ENCODE results near the gene SLC45A1. TPM values are rescaled to one million over a fixed set of nuclear protein-coding genes. Genes with fewer than 3 reads are reported as not detected.

Gene SLC45A1
- polyA plus RNA-seq, 1 donor (not counting 4 experiments of a cell fraction or from before 2014, with no cell fraction given), result 0.14 TPM

DNA sequence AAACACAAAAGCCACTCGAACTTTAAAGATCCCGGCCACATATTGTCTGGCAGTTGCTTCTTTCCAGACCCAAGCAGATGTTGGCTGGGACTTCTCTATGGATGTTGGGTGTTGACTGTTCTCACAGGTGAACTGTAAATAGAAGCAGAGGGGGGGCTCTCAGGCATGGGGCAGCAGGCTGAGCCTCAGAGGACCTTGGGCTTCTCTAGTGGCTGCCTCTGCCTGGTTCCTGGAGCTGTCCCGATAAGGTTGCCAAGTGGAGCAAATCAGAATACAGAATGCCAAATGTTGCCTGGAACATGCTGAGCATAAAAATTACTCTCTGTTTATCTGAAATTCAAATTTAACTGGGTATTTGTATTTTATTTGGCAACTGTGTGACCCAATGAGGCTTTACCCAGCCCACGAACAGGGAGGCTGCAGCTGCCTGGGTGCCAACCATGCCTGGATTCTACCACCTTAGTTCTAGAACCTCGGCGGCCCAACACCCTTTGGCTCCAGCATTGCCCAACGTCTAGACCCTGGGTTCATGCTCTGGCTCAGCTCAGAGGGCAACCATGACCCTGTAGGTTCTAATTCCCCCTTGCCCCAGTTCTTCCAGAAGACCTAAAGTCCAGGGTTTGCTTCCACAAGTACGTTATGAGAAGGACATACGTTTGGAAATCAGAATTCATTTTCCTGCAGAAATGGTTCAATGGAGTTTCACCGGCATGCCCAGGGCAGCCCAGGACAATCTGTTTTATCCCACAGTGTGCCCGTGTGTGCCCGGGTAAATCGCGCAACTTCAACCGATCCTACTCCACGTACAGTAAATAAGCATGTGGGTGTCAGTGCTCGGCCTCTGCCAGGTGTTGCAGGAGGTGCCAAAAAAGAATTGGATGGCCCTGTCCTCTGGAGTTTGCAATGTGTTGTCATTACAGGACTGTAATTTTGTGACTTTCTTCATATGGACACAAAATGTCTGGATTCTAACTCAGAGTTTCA, 5.4 kb upstream of the SLC45A1 start:
- Histone ChIP-seq H3K4me2 (ENCODE audit: control insufficient read depth, extremely low read depth, insufficient read depth, low read depth, low read length) (no peak overlapping the region), H3K9ac (ENCODE audit: control insufficient read depth, extremely low read depth, insufficient read depth, low read length) (no peak overlapping the region), H3K36me3 (ENCODE audit: control insufficient read depth in 2 of 2, extremely low read depth in 1 of 2, insufficient read depth in 2 of 2, low read length in 2 of 2) (no peaks in the 10 kb centered on the region), H3K27me3 (ENCODE audit: control insufficient read depth, extremely low read depth, insufficient read depth, low read length) (no peaks in the 10 kb centered on the region), H3K79me2 (ENCODE audit: control insufficient read depth, insufficient read depth, low read length) (no peaks in the 10 kb centered on the region), H3K27ac (ENCODE audit: control insufficient read depth, insufficient read depth, low read length) (no peak overlapping the region), H4K20me1 (ENCODE audit: control insufficient read depth, extremely low read depth, insufficient read depth, low read length) (no peaks in the 10 kb centered on the region), H3K9me1 (ENCODE audit: control insufficient read depth, extremely low read depth, insufficient read depth, low read length) (no peaks in the 10 kb centered on the region), H3K4me3 (ENCODE audit: control insufficient read depth in 2 of 3, extremely low read depth in 1 of 3, insufficient read depth in 2 of 3, low read depth in 1 of 3, low read length in 3 of 3) (no peak overlapping the region), H2AFZ (ENCODE audit: control insufficient read depth, low read length) (no peak overlapping the region), H3K9me3 (ENCODE audit: control insufficient read depth, low read depth, low read length) (no peaks in the 10 kb centered on the region), H3K4me1 (ENCODE audit: control insufficient read depth, extremely low read depth, insufficient read depth, low read length) (no peaks in the 10 kb centered on the region)
- DNase-seq (ENCODE audit: low read depth, low spot score) (no peak), FAIRE-seq (no peak)
- dilution Hi-C loops (cut with MboI; ENCODE audit: extremely low pct_ligation_motif_present, low sequenced_read_pairs), result loop anchor here (25.0 kb wide), 1 partner anchor 300 kb away; no protein-coding TSS in a partner anchor
- TF ChIP-seq, protein P1, sequence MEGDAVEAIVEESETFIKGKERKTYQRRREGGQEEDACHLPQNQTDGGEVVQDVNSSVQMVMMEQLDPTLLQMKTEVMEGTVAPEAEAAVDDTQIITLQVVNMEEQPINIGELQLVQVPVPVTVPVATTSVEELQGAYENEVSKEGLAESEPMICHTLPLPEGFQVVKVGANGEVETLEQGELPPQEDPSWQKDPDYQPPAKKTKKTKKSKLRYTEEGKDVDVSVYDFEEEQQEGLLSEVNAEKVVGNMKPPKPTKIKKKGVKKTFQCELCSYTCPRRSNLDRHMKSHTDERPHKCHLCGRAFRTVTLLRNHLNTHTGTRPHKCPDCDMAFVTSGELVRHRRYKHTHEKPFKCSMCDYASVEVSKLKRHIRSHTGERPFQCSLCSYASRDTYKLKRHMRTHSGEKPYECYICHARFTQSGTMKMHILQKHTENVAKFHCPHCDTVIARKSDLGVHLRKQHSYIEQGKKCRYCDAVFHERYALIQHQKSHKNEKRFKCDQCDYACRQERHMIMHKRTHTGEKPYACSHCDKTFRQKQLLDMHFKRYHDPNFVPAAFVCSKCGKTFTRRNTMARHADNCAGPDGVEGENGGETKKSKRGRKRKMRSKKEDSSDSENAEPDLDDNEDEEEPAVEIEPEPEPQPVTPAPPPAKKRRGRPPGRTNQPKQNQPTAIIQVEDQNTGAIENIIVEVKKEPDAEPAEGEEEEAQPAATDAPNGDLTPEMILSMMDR (optimal IDR thresholded peaks at IDR 0.05 in 1 of 3, IDR thresholded peaks at IDR 0.05 in 1 of 3, conservative IDR thresholded peaks at IDR 0.05 in 1 of 3; ENCODE audit: extremely low read depth in 1 of 3, insufficient read depth in 2 of 3, low read length in 3 of 3), result no peak
- TF ChIP-seq EZH2 (IDR thresholded peaks at IDR 0.05; ENCODE audit: low read length), result no peak

DNA sequence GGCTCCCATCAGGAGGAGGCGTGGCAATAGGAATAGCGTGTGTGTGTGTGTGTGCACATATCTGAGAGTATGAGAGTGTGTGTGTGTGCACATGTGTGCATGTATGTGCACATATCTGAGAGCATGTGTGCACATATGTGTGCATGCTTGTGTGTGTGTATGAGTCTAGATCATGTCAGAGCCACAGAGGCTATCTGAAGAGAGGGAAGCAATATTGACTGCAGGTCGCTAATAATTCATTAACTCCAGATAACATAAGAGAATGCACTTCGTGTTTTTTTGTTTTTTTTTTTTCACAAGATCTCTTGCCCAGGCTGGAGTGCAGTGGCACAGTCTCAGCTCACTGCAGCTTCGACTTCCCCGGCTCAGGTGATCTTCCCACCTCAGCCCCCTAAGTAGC, 4.7 kb upstream of the SLC45A1 start:
- no peak overlapping the region for H3K4me2 ChIP-seq (ENCODE audit: control insufficient read depth, extremely low read depth, insufficient read depth, low read depth, low read length)
- no peaks in the 10 kb centered on the region for H3K9me1 ChIP-seq (ENCODE audit: control insufficient read depth, extremely low read depth, insufficient read depth, low read length)
- H2AFZ ChIP-seq (ENCODE audit: control insufficient read depth, low read length), result no peak overlapping the region
- H3K9ac ChIP-seq (ENCODE audit: control insufficient read depth, extremely low read depth, insufficient read depth, low read length), result no peak overlapping the region
- FAIRE-seq (no peak), DNase-seq (ENCODE audit: low read depth, low spot score) (no peak)
- TF ChIP-seq EZH2 (IDR thresholded peaks at IDR 0.05; ENCODE audit: low read length), result no peak
- TF ChIP-seq, protein P1 (optimal IDR thresholded peaks at IDR 0.05 in 1 of 3, IDR thresholded peaks at IDR 0.05 in 1 of 3, conservative IDR thresholded peaks at IDR 0.05 in 1 of 3; ENCODE audit: extremely low read depth in 1 of 3, insufficient read depth in 2 of 3, low read length in 3 of 3), result no peak
- H3K9me3 ChIP-seq (ENCODE audit: control insufficient read depth, low read depth, low read length), result no peaks in the 10 kb centered on the region
- dilution Hi-C loops (cut with MboI; ENCODE audit: extremely low pct_ligation_motif_present, low sequenced_read_pairs), result loop anchor here (25.0 kb wide), 1 partner anchor 301 kb away; no protein-coding TSS in a partner anchor
- H3K79me2 ChIP-seq (ENCODE audit: control insufficient read depth, insufficient read depth, low read length), result no peaks in the 10 kb centered on the region
- no peak overlapping the region for H3K27ac ChIP-seq (ENCODE audit: control insufficient read depth, insufficient read depth, low read length)
- H4K20me1 ChIP-seq (ENCODE audit: control insufficient read depth, extremely low read depth, insufficient read depth, low read length), result no peaks in the 10 kb centered on the region
- H3K27me3 ChIP-seq (ENCODE audit: control insufficient read depth, extremely low read depth, insufficient read depth, low read length), result peaks cover 2% of the 10 kb centered on the region
- no peaks in the 10 kb centered on the region for H3K36me3 ChIP-seq (ENCODE audit: control insufficient read depth in 2 of 2, extremely low read depth in 1 of 2, insufficient read depth in 2 of 2, low read length in 2 of 2)
- H3K4me1 ChIP-seq (ENCODE audit: control insufficient read depth, extremely low read depth, insufficient read depth, low read length), result no peaks in the 10 kb centered on the region
- H3K4me3 ChIP-seq (ENCODE audit: control insufficient read depth in 2 of 3, extremely low read depth in 1 of 3, insufficient read depth in 2 of 3, low read depth in 1 of 3, low read length in 3 of 3), result no peak overlapping the region
